Measurements from ENCODE around the gene MYO1G. TPM values are rescaled to one million over a fixed set of nuclear protein-coding genes. Genes with fewer than 3 reads are reported as not detected.

Gene MYO1G
- total and polyA plus RNA-seq, 10 of the 15 experiments (the other 5 are each of a cell fraction or from before 2014, with no cell fraction given): 1.8 to 232 (median 134) TPM

DNA sequence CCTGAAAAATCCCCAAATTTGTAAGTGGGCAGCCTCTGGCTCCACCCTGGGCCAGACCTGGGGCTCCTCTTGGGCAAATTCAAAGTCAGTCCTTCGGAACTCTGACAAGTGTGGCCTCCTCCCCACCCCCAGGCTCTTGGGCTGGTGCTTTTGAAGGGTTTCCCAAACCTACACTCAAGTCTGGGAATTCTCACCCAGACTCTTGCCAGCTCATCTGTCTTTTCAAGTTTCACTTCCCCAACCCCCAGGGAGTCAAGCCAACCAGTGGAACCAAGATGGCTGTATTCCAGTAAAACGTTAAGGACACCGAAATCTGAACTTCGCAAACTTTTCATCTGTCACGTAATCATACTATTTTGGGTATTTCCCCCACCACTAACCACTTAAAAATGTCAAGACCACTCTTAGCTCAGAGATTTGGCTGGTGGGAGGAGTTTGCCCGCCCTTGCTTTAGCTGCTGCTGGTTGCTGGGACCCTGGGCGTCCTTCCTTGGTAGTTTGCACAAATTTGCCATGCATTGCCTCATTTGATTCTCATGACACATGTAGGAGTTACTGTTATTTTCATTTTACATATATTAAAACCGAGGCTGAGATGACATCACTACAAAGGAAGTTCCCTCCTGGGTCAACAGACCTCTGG is 1.7 kb upstream of the MYO1G start (continued):
- peak; percentile 49 for TF ChIP-seq JUNB (IDR thresholded peaks at IDR 0.05)
- peak; percentile 37; the same call in 1 of the 2 replicates for TF ChIP-seq BACH1 (IDR thresholded peaks at IDR 0.05; ENCODE audit: borderline replicate concordance)
- TF ChIP-seq CREM (IDR thresholded peaks at IDR 0.05; ENCODE audit: low read depth): peak; percentile 83; the same call in 1 of the 2 replicates
- TF ChIP-seq HCFC1 (IDR thresholded peaks at IDR 0.05; ENCODE audit: low read length): no peak
- no peak for TF ChIP-seq ZBTB33 (IDR thresholded peaks at IDR 0.05)
- TF ChIP-seq CBX5 (IDR thresholded peaks at IDR 0.05; ENCODE audit: low read depth): no peak
- TF ChIP-seq, protein P1, sequence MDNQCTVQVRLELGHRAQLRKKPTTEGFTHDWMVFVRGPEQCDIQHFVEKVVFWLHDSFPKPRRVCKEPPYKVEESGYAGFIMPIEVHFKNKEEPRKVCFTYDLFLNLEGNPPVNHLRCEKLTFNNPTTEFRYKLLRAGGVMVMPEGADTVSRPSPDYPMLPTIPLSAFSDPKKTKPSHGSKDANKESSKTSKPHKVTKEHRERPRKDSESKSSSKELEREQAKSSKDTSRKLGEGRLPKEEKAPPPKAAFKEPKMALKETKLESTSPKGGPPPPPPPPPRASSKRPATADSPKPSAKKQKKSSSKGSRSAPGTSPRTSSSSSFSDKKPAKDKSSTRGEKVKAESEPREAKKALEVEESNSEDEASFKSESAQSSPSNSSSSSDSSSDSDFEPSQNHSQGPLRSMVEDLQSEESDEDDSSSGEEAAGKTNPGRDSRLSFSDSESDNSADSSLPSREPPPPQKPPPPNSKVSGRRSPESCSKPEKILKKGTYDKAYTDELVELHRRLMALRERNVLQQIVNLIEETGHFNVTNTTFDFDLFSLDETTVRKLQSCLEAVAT (IDR thresholded peaks at IDR 0.05): peak; percentile 59; the same call in 1 of the 2 replicates
- TF ChIP-seq, protein P2, sequence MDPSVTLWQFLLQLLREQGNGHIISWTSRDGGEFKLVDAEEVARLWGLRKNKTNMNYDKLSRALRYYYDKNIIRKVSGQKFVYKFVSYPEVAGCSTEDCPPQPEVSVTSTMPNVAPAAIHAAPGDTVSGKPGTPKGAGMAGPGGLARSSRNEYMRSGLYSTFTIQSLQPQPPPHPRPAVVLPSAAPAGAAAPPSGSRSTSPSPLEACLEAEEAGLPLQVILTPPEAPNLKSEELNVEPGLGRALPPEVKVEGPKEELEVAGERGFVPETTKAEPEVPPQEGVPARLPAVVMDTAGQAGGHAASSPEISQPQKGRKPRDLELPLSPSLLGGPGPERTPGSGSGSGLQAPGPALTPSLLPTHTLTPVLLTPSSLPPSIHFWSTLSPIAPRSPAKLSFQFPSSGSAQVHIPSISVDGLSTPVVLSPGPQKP (IDR thresholded peaks at IDR 0.05; ENCODE audit: low read depth, low read length): no peak; the same call in 1 of the 2 replicates
- TF ChIP-seq SKIL (IDR thresholded peaks at IDR 0.05; ENCODE audit: low read depth, poor library complexity, severe bottlenecking): peak; percentile 92
- TF ChIP-seq IRF4 (IDR thresholded peaks at IDR 0.05; ENCODE audit: low read depth, low read length): 0 out of 2 replicates have a peak, but pooled peaks have one; percentile 34
- no peak for TF ChIP-seq ASH2L (IDR thresholded peaks at IDR 0.05; ENCODE audit: borderline replicate concordance, low read depth)
- peak; percentile 91 for TF ChIP-seq GATAD2B (conservative IDR thresholded peaks at IDR 0.05; ENCODE audit: low read depth)
- TF ChIP-seq YBX1 (IDR thresholded peaks at IDR 0.05): no peak
- no peak for TF ChIP-seq POLR2AphosphoS5 (IDR thresholded peaks at IDR 0.05; ENCODE audit: low read length)
- no peak for TF ChIP-seq RUNX3 (IDR thresholded peaks at IDR 0.05; ENCODE audit: low read length)
- no peak; the same call in 1 of the 2 replicates for TF ChIP-seq POLR2A (IDR thresholded peaks at IDR 0.05; ENCODE audit: low read depth, low read length)
- no peak for TF ChIP-seq HSF1 (IDR thresholded peaks at IDR 0.05; ENCODE audit: low read depth, low read length)
- TF ChIP-seq SIN3A (IDR thresholded peaks at IDR 0.05; ENCODE audit: low read depth, low read length): no peak
- no peak for TF ChIP-seq SMC3 (IDR thresholded peaks at IDR 0.05; ENCODE audit: borderline replicate concordance, low read length)
- TF ChIP-seq NR2C2 (IDR thresholded peaks at IDR 0.05; ENCODE audit: borderline replicate concordance, control insufficient read depth, insufficient read length, low read depth): no peak
- TF ChIP-seq ZBED1 (IDR thresholded peaks at IDR 0.05; ENCODE audit: borderline replicate concordance): peak; percentile 76; the same call in 1 of the 2 replicates
- TF ChIP-seq TARDBP (IDR thresholded peaks at IDR 0.05; ENCODE audit: borderline replicate concordance): no peak
- TF ChIP-seq ZNF207 (IDR thresholded peaks at IDR 0.05; ENCODE audit: borderline replicate concordance): no peak

All from GM12878 (cell line).